T-helper 17 cell (primary cell): ENCODE measurements around the gene KCNJ16. TPM values are rescaled to one million over a fixed set of nuclear protein-coding genes. Genes with fewer than 3 reads are reported as not detected.

Experiments used
- ATAC-seq: fragments of 150-1000 bp; cut with Tn5 transposase; 2 replicates; pipeline ENCODE4 v1.10.0; 2021; ENCODE audit warnings: mild to moderate bottlenecking, moderate library complexity
- DNase-seq, 3 donors: peaks; one replicate each; pipeline versions ENCODE4 v3.0.0 to v3.0.0-alpha.2; 2020 to 2021
- H3K9me3 ChIP-seq: one replicate; pipeline ENCODE4 v1.7.0; 2013; ENCODE audit warnings: low read length, mild to moderate bottlenecking; ENCODE audit not compliant: control insufficient read depth, poor library complexity, severe bottlenecking
- H3K27ac Mint-ChIP-seq: one replicate; pipeline ENCODE4 v1.8.0; 2022; ENCODE audit warnings: mild to moderate bottlenecking, moderate library complexity, mixed read lengths
- H3K27me3 Mint-ChIP-seq: one replicate; pipeline ENCODE4 v1.8.0; 2022; ENCODE audit warnings: mixed read lengths
- H3K36me3 Mint-ChIP-seq: one replicate; pipeline ENCODE4 v1.8.0; 2022; ENCODE audit warnings: low read depth, mixed read lengths
- H3K4me1 Mint-ChIP-seq: one replicate; pipeline ENCODE4 v1.8.0; 2022; ENCODE audit warnings: mild to moderate bottlenecking, mixed read lengths
- H3K4me3 Mint-ChIP-seq: one replicate; pipeline ENCODE4 v1.8.0; 2022; ENCODE audit warnings: mild to moderate bottlenecking, moderate library complexity, mixed read lengths
- total RNA-seq, 4 donors: library from RNA in 2 of 4; stranded (reverse) in 2 of 4; gene quantifications; one replicate each; pipeline ENCODE4 v1.2.3 and lab custom pipeline; 2022 to 2026

Gene KCNJ16
- total RNA-seq, 2 donors from 2014 or later: not detected

- no peaks in the 10 kb centered on the region for H3K9me3 ChIP-seq
- H3K4me3 Mint-ChIP-seq: no peak overlapping the region
- no peak overlapping the region for H3K27ac Mint-ChIP-seq
- DNase-seq (no peak), ATAC-seq (no peak)
- no peaks in the 10 kb centered on the region for H3K36me3 Mint-ChIP-seq
- H3K27me3 Mint-ChIP-seq: no peaks in the 10 kb centered on the region
- no peaks in the 10 kb centered on the region for H3K4me1 Mint-ChIP-seq
Observed at GRCh38 chr17:70091696-70092095, 16.7 kb downstream of the KCNJ16 start.

- H3K36me3 Mint-ChIP-seq: no peaks in the 10 kb centered on the region
- H3K27me3 Mint-ChIP-seq: no peaks in the 10 kb centered on the region
- DNase-seq: no peak
- H3K4me1 Mint-ChIP-seq: no peaks in the 10 kb centered on the region
- no peak overlapping the region for H3K27ac Mint-ChIP-seq
- no peak overlapping the region for H3K4me3 Mint-ChIP-seq
- no peak for ATAC-seq
- no peaks in the 10 kb centered on the region for H3K9me3 ChIP-seq
Observed at GRCh38 chr17:70093163-70093562, 18.1 kb downstream of the KCNJ16 start.

GRCh38 chr17:70095455-70095854, 20.4 kb downstream of the KCNJ16 start:
- ATAC-seq: no peak
- H3K4me1 Mint-ChIP-seq: no peaks in the 10 kb centered on the region

GRCh38 chr17:70096861-70097260, 21.8 kb downstream of the KCNJ16 start:
- H3K4me1 Mint-ChIP-seq: no peaks in the 10 kb centered on the region
- H3K4me3 Mint-ChIP-seq: no peak overlapping the region
- DNase-seq (no peak), ATAC-seq (no peak)
- H3K27me3 Mint-ChIP-seq: peaks cover 17% of the 10 kb centered on the region
- no peaks in the 10 kb centered on the region for H3K36me3 Mint-ChIP-seq
- H3K9me3 ChIP-seq: no peaks in the 10 kb centered on the region
- H3K27ac Mint-ChIP-seq: no peak overlapping the region

More at GRCh38 chr17:70095455-70095854, 20.4 kb downstream of the KCNJ16 start:
- Mint-ChIP-seq H3K36me3 (no peaks in the 10 kb centered on the region), H3K27me3 (peaks cover 10% of the 10 kb centered on the region), H3K27ac (no peak overlapping the region), H3K4me3 (no peak overlapping the region)
- no peak for DNase-seq
- H3K9me3 ChIP-seq: no peaks in the 10 kb centered on the region

- H3K36me3 Mint-ChIP-seq: no peaks in the 10 kb centered on the region
- no peaks in the 10 kb centered on the region for H3K4me1 Mint-ChIP-seq
- no peak overlapping the region for H3K27ac Mint-ChIP-seq
- no peak for ATAC-seq
- no peak for DNase-seq
- no peak overlapping the region for H3K4me3 Mint-ChIP-seq
- peaks cover 23% of the 10 kb centered on the region for H3K27me3 Mint-ChIP-seq
- no peaks in the 10 kb centered on the region for H3K9me3 ChIP-seq
Observed at GRCh38 chr17:70098030-70098429, 23.0 kb downstream of the KCNJ16 start.

- Mint-ChIP-seq H3K4me1 (no peaks in the 10 kb centered on the region), H3K27me3 (peaks cover 27% of the 10 kb centered on the region), H3K27ac (no peak overlapping the region), H3K36me3 (no peaks in the 10 kb centered on the region), H3K4me3 (no peak overlapping the region)
- DNase-seq (no peak), ATAC-seq (no peak)
- H3K9me3 ChIP-seq: no peaks in the 10 kb centered on the region
Observed at GRCh38 chr17:70099294-70099693, 24.3 kb downstream of the KCNJ16 start.

GRCh38 chr17:70099884-70100283, 24.9 kb downstream of the KCNJ16 start:
- H3K27ac Mint-ChIP-seq: no peak overlapping the region
- no peaks in the 10 kb centered on the region for H3K9me3 ChIP-seq
- no peak for ATAC-seq
- DNase-seq: no peak
- H3K4me1 Mint-ChIP-seq: no peaks in the 10 kb centered on the region
- no peaks in the 10 kb centered on the region for H3K36me3 Mint-ChIP-seq
- peaks cover 31% of the 10 kb centered on the region for H3K27me3 Mint-ChIP-seq
- no peak overlapping the region for H3K4me3 Mint-ChIP-seq

- DNase-seq (no peak), ATAC-seq (no peak)
- H3K4me3 Mint-ChIP-seq: no peak overlapping the region
- H3K9me3 ChIP-seq: no peaks in the 10 kb centered on the region
- H3K36me3 Mint-ChIP-seq: no peaks in the 10 kb centered on the region
- no peak overlapping the region for H3K27ac Mint-ChIP-seq
- peaks cover 35% of the 10 kb centered on the region for H3K27me3 Mint-ChIP-seq
- no peaks in the 10 kb centered on the region for H3K4me1 Mint-ChIP-seq
Observed at GRCh38 chr17:70100983-70101382, 26.0 kb downstream of the KCNJ16 start.

GRCh38 chr17:70102531-70102930, 27.5 kb downstream of the KCNJ16 start:
- Mint-ChIP-seq H3K4me1 (peaks cover 2% of the 10 kb centered on the region), H3K27ac (no peak overlapping the region), H3K27me3 (peaks cover 35% of the 10 kb centered on the region), H3K4me3 (no peak overlapping the region), H3K36me3 (no peaks in the 10 kb centered on the region)
- DNase-seq: no peak
- H3K9me3 ChIP-seq: no peaks in the 10 kb centered on the region
- ATAC-seq: no peak

- H3K27ac Mint-ChIP-seq: no peak overlapping the region
- ATAC-seq: no peak
- no peak overlapping the region for H3K4me3 Mint-ChIP-seq
Observed at GRCh38 chr17:70104791-70105523, 29.9 kb downstream of the KCNJ16 start.

GRCh38 chr17:70105641-70106040, 30.6 kb downstream of the KCNJ16 start:
- DNase-seq (no peak), ATAC-seq (no peak)
- Mint-ChIP-seq H3K36me3 (no peaks in the 10 kb centered on the region), H3K27ac (no peak overlapping the region), H3K27me3 (peaks cover 35% of the 10 kb centered on the region), H3K4me3 (no peak overlapping the region), H3K4me1 (peaks cover 2% of the 10 kb centered on the region)
- no peaks in the 10 kb centered on the region for H3K9me3 ChIP-seq

More at GRCh38 chr17:70104791-70105523, 29.9 kb downstream of the KCNJ16 start:
- no peaks in the 10 kb centered on the region for H3K36me3 Mint-ChIP-seq
- DNase-seq: no peak
- peaks cover 2% of the 10 kb centered on the region for H3K4me1 Mint-ChIP-seq
- no peaks in the 10 kb centered on the region for H3K9me3 ChIP-seq
- H3K27me3 Mint-ChIP-seq: peaks cover 35% of the 10 kb centered on the region

- H3K9me3 ChIP-seq: no peaks in the 10 kb centered on the region
- H3K4me3 Mint-ChIP-seq: no peak overlapping the region
- no peaks in the 10 kb centered on the region for H3K36me3 Mint-ChIP-seq
- ATAC-seq: no peak
- no peak for DNase-seq
- peaks cover 2% of the 10 kb centered on the region for H3K4me1 Mint-ChIP-seq
- no peak overlapping the region for H3K27ac Mint-ChIP-seq
- peaks cover 40% of the 10 kb centered on the region for H3K27me3 Mint-ChIP-seq
Observed at GRCh38 chr17:70106551-70106950, 31.5 kb downstream of the KCNJ16 start.

GRCh38 chr17:70107441-70107840, 32.4 kb downstream of the KCNJ16 start:
- Mint-ChIP-seq H3K4me3 (no peak overlapping the region), H3K27me3 (peaks cover 43% of the 10 kb centered on the region), H3K4me1 (peaks cover 2% of the 10 kb centered on the region), H3K36me3 (no peaks in the 10 kb centered on the region), H3K27ac (no peak overlapping the region)
- no peak for DNase-seq
- ATAC-seq: no peak
- H3K9me3 ChIP-seq: no peaks in the 10 kb centered on the region

- H3K4me3 Mint-ChIP-seq: no peak overlapping the region
- no peaks in the 10 kb centered on the region for H3K9me3 ChIP-seq
- no peaks in the 10 kb centered on the region for H3K36me3 Mint-ChIP-seq
- H3K4me1 Mint-ChIP-seq: peaks cover 2% of the 10 kb centered on the region
- no peak for ATAC-seq
- H3K27me3 Mint-ChIP-seq: peaks cover 41% of the 10 kb centered on the region
- DNase-seq: no peak
- no peak overlapping the region for H3K27ac Mint-ChIP-seq
Observed at GRCh38 chr17:70107904-70108565, 33.0 kb downstream of the KCNJ16 start.
